Stimulated activated CD4-positive, alpha-beta T cell treated with anti-CD3 and anti-CD28 coated beads, TNF-alpha, amount 100 ng/mL, for 24 hours (primary cell): ENCODE data around the gene PML.

Experiments used
- DNase-seq, 3 experiments: peaks; one replicate each; pipeline ENCODE4 v3.0.0-alpha.2; 2020; ENCODE audit warnings: low read depth in 3 of 3

The PML gene, protein sequence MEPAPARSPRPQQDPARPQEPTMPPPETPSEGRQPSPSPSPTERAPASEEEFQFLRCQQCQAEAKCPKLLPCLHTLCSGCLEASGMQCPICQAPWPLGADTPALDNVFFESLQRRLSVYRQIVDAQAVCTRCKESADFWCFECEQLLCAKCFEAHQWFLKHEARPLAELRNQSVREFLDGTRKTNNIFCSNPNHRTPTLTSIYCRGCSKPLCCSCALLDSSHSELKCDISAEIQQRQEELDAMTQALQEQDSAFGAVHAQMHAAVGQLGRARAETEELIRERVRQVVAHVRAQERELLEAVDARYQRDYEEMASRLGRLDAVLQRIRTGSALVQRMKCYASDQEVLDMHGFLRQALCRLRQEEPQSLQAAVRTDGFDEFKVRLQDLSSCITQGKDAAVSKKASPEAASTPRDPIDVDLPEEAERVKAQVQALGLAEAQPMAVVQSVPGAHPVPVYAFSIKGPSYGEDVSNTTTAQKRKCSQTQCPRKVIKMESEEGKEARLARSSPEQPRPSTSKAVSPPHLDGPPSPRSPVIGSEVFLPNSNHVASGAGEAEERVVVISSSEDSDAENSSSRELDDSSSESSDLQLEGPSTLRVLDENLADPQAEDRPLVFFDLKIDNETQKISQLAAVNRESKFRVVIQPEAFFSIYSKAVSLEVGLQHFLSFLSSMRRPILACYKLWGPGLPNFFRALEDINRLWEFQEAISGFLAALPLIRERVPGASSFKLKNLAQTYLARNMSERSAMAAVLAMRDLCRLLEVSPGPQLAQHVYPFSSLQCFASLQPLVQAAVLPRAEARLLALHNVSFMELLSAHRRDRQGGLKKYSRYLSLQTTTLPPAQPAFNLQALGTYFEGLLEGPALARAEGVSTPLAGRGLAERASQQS

DNA sequence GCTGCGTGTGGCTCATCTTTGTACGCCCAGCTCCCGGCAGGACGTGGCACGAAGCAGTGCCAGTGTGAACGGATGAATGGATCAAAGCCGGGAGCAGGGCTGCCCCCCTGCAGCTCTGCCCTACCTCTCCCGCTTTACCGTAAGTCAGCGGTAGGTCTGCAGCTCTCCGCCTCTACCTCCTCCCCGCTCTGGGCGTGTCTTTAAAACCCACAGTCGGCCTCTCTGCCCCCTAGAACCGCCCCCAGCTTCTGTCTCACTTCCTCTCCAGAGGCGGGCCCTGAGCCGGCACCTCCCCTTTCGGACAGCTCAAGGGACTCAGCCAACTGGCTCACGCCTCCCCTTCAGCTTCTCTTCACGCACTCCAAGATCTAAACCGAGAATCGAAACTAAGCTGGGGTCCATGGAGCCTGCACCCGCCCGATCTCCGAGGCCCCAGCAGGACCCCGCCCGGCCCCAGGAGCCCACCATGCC, at the start of gene PML:
PML (plus strand) TSS at position 304 of the 471 bp plus-strand sequence; CDS start at position 401, 97 bp downstream.
- peak; percentile 86 to 96 (median 89) for DNase-seq

DNA sequence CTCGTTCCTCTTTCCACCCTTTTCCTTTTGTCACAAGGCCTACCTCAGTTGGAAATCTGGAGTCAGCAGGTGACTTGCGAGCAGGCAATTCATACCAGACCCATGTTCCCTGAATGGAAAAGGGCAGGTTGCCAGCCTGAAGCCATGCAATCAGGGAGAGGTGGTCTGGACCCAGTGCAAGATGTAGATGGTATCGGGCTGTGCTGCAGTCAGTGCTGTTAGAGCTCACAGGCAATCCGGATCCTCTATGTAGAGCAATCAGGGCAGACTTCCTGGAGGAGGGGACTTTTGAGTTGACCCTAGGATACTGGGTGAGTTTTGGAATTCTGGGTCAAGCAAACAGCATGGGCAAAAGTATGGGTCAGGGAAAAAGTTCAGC, 49.4 kb upstream of the PML start:
- no peak for DNase-seq

DNA sequence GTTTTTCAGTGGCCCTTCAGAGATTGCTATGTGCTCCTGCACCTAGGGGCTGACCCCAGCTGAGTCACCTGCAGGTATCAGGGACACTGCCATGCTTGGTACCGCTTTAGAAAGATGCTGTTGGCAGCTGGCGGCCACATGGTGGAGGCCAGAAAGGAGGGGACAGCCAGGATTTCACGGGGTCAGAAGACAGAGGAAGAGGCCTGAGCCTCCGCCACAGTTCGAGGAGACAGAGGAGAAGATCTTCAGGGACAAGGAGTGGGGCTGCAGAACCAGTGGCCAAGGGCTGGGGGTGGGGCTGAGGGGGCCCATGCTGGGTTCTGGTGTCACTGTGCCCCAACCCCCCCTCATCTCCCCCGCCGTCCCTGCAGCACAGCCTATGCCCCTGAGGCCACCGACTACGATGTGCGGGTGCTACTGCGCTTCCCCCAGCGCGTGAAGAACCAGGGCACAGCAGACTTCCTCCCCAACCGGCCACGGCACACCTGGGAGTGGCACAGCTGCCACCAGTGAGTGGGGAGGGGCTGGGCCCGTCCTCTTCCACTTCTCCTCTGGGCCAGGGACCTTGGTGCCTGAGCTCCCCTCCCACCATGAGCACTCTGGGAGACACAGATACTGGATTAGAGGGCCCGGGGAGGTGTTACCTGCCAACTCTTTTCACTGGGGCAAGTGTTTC, 48.3 kb upstream of the PML start:
- DNase-seq = no peak

DNA sequence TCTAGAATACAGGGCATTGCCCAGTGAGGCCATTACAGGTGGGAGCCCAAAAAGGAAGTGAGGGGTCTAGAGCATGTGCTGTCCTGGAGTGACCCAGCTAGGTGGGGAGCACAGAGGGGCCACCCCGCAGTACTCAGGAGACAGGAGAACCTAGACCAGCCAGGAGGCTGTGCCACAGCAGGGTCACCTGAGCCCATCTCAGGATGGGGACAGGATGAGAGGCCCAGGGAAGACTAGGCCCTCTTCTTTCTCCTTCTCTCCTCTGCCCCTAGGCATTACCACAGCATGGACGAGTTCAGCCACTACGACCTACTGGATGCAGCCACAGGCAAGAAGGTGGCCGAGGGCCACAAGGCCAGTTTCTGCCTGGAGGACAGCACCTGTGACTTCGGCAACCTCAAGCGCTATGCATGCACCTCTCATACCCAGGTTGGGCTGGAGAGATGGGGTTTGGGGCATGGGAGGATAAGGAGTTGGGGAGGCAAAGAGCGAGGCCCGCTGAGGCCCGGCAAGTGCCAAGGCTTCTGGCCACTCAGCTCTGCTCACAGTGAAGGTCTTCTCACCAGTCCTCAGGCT, 47.6 kb upstream of the PML start:
- DNase-seq = no peak

DNA sequence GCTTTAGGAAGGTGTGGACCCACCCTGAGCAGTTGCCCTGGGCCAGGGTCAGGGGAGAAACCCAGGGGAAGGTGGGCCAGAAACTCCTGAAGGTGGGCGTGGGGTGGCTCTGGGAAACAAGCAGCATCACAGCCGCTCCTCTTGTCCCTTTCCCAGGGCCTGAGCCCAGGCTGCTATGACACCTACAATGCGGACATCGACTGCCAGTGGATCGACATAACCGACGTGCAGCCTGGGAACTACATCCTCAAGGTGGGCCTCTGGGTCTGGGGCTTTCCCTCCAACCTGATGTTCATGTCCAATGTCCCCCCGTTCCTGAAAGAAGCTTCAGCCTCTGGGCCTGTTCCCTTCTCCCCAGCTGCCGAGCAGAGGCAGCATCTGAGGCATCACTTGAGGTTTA, 46.9 kb upstream of the PML start:
- DNase-seq = no peak

DNA sequence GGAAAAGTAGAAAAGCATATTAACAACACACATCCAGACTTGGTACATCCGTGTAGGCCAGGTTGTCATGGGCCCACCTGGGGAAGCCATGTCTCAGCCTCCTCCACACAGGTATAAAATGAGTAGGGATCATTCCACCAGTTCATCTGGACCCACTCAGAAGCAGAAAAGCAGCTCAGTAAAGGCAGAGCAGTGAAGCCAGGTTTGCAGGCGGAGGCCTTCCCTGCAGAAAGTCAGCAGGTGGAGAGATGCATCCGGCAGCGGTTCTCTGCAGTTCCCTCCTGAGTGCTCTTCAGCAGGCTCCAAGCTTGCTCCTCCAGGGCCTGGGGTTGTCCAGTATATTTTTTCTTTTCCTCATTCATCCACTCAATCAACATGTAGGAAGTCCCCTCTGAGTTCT, 46.1 kb upstream of the PML start:
- DNase-seq = no peak

DNA sequence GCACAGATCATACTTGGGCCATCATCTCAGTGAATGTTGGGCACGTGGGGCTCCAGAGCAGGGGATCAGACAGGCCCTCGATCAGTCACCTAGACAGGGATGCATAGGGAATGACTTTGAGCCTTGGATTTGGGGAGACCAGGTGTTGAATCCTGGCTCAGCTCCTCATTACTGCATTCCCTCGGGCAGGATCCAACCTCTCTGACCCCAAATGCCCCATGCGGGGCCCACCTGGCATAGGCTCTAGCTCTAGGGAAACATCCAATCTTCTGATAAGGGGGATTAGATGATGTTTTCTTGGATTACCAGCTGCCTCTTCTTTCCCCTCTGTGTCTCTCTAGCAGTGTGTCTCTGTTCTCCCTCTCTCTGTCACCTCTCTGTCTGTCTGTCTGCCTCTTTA, 45.5 kb upstream of the PML start:
- DNase-seq = no peak

DNA sequence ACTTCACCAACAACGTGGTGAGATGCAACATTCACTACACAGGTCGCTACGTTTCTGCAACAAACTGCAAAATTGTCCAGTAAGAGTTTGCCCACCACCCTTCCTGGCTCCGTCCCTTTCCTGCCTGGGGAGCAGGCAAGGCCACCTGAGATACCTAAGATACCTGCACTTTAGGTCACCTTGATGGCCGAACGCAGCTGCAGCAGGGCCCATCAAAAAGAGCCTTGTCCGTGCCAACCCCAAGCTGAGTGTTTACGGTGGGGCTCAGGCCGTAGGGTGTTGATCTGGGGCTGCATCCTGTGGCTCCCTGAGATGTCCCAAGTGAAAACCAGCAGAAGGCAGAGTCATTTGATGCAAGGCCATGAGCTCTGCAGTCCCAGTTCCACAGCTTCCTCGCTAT, 45.0 kb upstream of the PML start:
- no peak for DNase-seq

DNA sequence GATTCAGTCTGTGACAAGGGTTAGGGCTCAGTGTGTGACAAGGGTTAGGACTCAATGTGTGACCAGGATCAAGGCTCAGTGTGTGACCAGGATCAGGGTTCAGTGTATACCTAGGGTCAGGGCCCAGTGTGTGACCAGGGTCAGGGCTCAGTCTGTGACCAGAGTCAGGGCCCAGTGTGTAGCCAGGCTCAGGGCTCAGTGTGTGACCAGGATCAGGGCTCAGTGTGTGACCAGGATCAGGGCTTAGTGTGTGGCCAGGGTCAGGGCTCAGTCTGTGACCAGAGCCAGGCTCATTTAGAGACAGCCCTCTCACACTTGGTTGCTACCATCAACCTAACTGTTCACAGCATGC, 44.1 kb upstream of the PML start:
- no peak for DNase-seq

DNA sequence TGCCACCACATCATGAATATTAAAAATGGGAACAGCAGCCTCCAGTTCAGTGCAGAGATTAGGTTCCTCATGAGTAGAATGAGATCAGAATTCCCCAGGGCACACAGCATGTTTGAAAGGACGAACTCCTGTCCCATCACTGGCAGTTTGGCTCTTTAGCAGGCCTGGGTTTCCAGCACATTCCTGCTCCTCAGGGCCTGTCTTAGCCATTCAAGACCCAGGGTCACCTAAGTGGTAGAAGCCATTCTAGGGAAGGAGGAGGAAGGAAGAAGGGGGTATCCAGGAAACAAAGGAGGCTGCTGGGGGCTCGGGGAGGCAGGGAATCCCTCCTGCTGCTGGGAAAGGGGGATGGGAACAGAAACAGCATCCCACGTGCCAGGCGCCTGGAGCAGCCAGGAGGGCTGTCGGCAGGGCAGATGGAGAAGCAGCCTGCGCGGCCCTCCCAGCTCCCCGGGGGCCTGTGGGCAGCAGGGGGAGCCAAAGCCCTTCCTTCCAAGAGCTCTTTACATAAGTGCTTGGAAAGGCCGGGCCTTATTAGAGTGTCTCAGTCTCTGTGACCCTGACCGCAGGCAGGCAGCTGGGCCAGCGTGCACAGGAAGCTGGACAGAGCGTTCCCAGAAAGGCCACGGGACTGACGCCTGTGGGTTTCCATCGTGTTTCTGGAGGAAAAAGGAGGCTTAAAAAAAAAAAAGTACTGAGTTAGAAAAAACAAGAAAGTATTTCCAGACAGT, 43.5 kb upstream of the PML start:
- peak; percentile 30 to 59 (median 46) for DNase-seq

DNA sequence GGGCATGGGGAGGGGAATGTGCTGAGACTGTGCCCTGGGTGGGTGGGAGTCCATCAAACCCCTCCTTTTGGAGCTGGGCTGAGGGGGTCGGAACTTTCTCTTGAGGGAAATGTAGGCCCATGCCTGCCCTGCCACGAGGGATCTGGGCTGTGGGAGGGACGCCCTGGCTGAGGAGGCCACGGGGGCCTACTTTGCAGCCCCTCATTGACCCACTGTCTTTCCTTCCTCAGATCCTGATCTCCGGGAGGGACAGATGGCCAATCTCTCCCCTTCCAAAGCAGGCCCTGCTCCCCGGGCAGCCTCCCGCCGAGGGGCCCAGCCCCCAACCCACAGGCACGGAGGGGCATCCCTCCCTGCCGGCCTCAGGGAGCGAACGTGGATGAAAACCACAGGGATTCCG, 42.9 kb upstream of the PML start:
- no peak for DNase-seq

DNA sequence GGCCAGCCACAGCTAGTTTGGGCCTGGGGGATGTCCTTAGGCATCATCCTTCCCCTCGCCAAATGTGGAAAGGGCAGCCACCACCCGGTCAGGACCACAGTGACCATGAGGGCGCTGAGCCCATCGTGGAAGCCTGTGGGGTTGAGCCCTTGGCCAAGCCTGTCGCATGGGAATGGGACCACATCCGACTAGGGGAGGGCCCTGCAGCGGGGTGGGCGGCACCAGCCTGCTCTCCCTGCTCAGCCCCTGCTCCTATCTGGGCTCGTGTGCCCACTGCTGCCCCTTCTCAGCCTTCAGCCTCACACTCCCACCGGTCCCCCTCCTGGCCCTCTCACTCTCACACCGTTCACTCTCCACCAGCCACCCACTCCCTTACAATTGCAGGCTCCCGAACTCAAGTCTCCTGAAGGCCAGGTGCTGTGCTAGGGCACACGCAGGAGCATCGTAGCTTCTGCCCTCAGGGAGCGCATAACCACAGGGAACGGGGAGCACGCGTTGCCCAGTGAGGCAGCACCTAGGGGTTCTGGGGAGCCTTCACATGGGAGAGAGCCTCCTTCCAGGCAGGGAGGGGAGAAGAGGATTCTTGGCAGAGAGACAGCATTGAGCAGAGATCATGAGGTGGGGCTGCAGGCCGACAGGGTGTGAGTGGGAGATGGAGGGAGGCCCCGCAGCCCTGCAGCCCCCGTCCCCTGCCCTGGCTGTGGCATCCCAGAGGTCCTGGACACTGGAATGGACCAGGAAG, 42.2 kb upstream of the PML start:
- DNase-seq = no peak

DNA sequence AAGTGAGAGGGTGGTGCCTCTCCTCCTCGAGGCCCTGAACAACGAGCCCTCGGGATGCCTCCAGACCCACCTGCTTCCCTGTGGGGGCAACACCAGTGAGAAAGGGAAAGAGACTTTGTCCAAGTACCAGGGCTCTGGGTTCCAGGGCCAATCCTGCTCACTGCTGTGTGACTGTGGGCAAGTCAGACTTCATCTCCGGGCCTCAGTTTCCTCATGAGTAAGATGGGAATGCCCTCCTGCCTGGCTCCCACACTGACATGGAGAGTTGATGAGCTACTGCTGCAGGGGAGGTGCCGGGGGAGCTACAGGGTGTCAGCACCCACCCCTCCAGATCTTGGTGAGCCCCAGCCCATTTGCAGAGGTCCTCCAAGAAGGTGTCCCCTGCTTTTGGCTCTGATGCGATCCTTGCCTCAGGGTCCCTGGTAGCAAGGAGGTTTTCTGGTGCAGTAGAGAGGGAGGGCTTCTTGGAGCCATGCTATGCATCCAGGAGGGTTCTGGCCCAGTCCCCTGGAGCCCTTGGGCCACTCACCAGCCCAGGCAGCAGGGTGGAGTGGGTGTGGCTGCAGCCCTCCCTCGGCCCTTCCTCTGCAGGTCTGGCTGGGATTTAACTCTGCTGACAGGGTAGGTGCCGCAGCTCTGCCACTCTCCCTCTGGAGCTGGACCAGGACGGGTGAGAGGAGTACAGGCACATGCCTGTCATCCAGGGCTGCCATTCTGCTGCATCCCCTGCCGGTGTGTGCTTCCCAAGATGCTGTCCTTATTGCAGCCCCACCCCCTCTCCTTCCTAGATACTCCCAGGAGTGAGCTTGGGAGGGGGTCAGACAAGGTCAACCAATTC, 41.4 kb upstream of the PML start:
- no peak for DNase-seq

DNA sequence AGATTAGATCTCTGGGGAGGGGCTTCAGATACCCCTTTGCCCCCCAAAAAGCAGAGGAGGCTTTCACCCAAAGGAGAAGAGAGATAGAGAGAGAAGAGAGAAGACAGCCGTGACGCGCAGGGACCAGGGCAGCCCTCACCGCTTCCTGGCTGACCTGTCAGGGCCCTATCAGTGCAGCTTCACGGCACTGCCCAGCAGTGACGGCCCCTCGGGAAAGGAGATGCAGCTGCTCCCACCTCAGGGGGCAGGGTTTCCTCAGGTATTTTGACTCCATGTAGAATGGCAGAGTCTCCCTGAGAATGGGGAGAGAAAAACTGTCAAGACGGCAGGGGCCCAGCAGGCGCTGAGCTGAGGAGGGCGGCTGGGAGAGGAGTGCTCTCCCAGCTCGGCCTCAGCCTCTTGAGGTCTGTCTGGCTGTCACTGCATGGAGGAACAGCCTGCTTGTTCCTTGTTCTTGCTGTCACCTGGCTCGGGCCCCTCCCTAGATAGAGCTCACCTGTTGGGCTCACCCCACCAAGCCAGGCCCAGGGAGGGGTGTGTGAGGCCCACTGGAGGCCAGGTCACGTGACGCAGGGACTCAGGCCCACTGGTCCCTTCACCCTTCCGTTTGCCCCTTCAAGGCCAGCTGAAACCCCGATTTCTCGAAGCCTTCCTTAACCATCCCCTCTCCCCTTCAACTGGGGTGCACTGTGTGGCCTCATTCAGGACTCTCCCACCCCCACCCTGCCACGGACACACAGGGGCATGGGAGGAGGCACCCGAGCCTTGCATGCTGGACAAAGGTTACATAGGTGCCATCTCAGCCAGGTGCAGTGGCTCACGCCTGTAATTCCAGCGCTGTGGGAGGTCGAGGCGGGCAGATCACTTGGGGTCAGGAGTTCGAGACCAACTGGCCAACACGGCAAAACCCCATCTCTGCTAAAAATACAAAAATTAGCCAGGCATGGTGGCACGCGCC, 40.0 kb upstream of the PML start:
- no peak for DNase-seq

DNA sequence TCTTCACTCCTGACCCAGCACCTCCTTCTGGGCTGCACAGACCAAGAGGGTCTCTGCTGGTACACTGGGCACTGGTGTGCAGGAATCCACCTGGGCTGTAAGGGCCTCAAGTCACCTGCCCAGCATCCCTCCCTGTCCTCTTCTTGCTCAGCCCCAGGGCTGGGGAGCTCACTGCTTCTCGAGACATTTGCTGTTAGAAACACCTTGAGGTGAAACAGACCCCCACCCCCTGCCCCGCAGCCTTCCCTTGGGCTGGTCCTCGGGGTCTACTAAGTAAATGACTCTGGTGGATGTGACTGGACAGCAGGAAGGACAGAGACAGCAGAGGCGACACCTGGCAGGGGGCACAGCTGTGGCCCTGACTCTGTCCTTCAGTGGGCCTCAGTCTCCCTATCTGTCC, 39.2 kb upstream of the PML start:
- DNase-seq = no peak

DNA sequence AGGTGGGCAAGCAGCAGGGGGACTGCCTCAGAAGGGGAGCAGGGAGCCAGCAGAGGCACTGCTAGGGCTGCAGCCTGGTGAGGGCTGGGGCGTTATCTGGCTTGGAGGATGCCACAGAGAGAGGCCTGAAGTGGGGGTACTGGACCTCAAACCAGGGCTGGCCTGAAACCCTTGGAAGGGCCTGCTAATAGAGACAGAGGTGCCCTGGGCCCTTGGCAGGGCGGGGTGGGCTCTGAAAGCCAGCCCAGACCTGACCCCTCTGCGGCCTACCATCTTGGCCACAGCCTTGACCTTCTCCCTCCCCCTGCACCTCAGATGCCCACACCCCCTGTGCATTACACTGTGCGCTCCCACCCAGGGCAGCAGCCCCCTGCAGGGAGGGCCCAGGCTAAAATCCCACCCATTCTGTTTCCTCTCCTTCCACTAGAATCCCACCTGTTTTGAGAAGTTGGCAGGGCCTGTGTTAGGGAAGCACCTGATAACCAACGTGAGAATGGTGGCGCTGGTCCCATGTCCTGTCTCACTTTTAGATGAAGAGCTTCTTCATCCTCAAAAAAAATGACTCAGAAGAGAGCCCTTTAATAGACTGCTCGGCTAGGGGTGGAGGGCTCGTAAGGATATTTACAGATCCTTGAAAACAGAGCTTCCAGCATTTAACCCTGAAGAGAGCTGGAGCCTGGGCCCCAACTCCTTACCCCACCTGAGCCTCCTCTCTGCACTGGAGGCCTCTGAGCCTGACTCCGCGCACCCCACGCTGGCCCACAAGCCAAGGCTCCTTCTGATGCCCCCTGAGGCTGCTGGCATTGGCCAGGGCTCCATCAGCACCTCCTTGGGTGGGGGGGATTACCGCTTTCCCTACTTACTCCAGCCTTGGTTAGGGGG, 38.4 kb upstream of the PML start:
- DNase-seq = no peak

DNA sequence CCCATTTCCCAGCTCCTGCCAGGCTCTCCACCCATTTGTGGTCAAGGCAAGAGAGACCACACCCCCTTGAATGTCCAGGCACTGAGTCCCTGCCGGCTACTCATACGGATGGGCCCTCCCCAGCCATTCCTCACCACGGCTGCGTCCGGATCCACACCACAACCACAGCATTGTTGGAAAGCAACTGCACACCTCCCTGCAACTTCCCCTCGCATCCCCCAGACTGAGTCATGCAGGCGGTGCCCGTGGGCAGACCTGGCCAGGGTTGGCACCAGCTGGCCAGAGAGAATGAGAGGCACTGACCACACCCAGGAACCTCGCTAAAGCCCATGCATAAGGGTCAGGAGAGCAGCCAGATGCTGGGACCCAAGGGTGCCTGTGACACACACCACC, 37.8 kb upstream of the PML start:
- no peak for DNase-seq

DNA sequence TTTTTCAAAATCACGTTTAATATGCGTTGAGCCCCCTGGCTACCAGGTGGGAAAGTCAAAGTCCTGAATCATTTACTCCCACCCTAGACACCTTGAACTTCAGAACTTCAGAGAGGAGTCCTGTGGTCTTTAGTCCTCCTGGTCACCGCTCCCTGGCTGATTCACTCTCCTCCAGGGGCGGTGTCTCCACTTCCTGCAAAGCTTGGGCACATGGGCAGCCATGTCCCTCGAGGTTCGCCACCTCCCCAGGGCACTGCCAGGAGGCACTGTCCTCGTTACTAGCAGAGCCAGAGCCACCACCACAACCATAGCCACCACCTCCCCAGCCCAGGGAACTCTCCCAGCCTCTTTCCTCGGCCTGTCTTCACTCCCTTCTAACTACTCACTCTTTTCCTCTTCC, 37.2 kb upstream of the PML start:
- DNase-seq = no peak
